Body of pancreas (tissue), 4 donors: ENCODE data around the gene SIM1. TPM values are rescaled to one million over a fixed set of nuclear protein-coding genes. Genes with fewer than 3 reads are reported as not detected.

Experiments used
- ATAC-seq: fragments of 150-250 bp; one replicate; pipeline ENCODE4 v1.9.1; 2016
- DNase-seq, 4 donors: peaks; one replicate each; pipeline ENCODE4 v3.0.0-alpha.2; 2019
- H3K27ac ChIP-seq, 4 donors: fragments of 200-600 bp; sonication (generic); 1 replicate in 3 of 4; 2 replicates in 1 of 4; pipeline versions ENCODE4 v1.5.1 to v1.6.1; 2016 to 2019; ENCODE audit warnings: mild to moderate bottlenecking in 1 of 4, mixed read lengths in 1 of 4, moderate library complexity in 1 of 4
- H3K27me3 ChIP-seq, 2 donors: fragments of 200-600 bp; sonication (generic); one replicate each; pipeline ENCODE4 v1.6.0; 2016; ENCODE audit warnings: mild to moderate bottlenecking in 1 of 2
- H3K36me3 ChIP-seq, 2 donors: fragments of 200-600 bp; sonication (generic); replicated peaks in 1 of 2; 2 replicates each; pipeline ENCODE4 v1.5.1; 2016; ENCODE audit warnings: low read depth in 2 of 2; ENCODE audit not compliant: insufficient read depth in 1 of 2
- H3K4me1 ChIP-seq: fragments of 200-600 bp; sonication (generic); one replicate; pipeline ENCODE4 v1.6.0; 2016
- H3K4me3 ChIP-seq, 2 donors: fragments of 200-600 bp; sonication (generic); 1 replicate in 1 of 2; 2 replicates in 1 of 2; pipeline ENCODE4 v1.5.1; 2016 to 2019
- H3K9me3 ChIP-seq, 3 donors: fragments of 200-600 bp; sonication (generic); 1 replicate in 2 of 3; 2 replicates in 1 of 3; pipeline ENCODE4 v1.5.1; 2016
- POLR2A ChIP-seq, 3 donors: fragments of 450-650 bp; IDR thresholded peaks; one replicate each; pipeline ENCODE4 v1.6.1; 2016; ENCODE audit warnings: antibody characterized with exemption in 3 of 3, mild to moderate bottlenecking in 2 of 3
- WGBS, 2 donors: methylation state at CpG; one replicate each; pipeline ENCODE4 v1.1.5; 2017; 5-methylcytosine and 5-hydroxymethylcytosine counted together
- intact Hi-C: fragments of 100-400 bp; cut with DNase I; formaldehyde crosslinking; loops from one replicate; pipeline ENCODE4 v1.15.1; 2023
- total RNA-seq, 2 donors: library from RNA; depleted of rRNA; stranded (reverse); fragments of >200 nt; gene quantifications; one replicate each; pipeline ENCODE4 v1.1.0, GENCODE V29; 2016
- TF ChIP-seq, protein P1 (sequence below), 7 experiments: fragments of 450-650 bp in 4 of 7; fragments of 200-600 bp in 3 of 7; sonication (generic) in 3 of 7; IDR thresholded peaks; one replicate each; pipeline ENCODE4 v1.5.1; 2016 to 2019; ENCODE audit warnings: antibody characterized with exemption in 7 of 7

Gene SIM1, protein sequence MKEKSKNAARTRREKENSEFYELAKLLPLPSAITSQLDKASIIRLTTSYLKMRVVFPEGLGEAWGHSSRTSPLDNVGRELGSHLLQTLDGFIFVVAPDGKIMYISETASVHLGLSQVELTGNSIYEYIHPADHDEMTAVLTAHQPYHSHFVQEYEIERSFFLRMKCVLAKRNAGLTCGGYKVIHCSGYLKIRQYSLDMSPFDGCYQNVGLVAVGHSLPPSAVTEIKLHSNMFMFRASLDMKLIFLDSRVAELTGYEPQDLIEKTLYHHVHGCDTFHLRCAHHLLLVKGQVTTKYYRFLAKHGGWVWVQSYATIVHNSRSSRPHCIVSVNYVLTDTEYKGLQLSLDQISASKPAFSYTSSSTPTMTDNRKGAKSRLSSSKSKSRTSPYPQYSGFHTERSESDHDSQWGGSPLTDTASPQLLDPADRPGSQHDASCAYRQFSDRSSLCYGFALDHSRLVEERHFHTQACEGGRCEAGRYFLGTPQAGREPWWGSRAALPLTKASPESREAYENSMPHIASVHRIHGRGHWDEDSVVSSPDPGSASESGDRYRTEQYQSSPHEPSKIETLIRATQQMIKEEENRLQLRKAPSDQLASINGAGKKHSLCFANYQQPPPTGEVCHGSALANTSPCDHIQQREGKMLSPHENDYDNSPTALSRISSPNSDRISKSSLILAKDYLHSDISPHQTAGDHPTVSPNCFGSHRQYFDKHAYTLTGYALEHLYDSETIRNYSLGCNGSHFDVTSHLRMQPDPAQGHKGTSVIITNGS
- 1 to 10 TPM; 3.6 to 6.9 TPM for total RNA-seq

DNA sequence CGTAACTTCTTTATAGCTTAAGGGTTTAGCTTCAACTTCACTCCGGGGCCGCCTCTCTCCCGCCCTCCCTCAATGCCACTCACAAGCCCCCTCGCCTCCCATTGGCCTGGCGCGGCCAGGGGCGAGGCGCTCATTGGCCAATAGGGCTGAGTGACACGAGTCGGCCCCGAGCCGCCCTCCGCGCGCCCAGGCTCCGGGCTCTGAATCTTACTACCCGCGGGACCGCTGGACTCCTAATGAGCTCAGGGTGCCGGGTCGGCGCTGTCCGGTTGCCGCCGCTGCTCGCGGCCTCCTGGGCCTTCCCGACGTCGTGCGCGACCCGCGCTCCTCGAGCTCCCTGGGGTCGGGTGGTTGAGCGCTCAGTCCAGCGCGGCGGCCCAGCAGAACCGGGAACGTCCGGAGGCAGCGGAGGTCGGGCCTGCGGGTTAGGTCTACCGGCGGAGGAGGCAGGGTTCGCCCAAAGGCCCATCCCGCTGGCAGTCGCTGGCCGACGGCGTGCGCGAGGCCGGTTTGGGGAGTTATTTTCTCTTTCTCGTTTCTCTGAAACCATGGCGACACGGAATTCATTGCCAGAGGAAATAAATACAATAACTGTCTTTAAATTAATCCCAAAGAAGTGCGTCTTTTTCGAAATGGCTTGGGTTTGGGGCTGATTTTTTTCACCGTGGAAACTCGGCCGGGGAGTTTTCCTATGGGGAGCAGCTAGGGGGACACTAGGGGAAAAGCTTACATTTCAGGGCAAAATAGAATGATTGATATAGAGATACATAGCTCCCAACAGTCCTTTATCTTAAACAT lies at the start of gene SIM1:
SIM1 (minus strand) TSS at position 19 of the 798 bp plus-strand sequence. CDS start 1,453 bp downstream, outside the sequence.
- WGBS, 2 donors, result 5 to 13% methylated on average over 38 to 53 of the region's 66 CpGs
- intact Hi-C loops, result no loop called here
- TF ChIP-seq, protein P1, sequence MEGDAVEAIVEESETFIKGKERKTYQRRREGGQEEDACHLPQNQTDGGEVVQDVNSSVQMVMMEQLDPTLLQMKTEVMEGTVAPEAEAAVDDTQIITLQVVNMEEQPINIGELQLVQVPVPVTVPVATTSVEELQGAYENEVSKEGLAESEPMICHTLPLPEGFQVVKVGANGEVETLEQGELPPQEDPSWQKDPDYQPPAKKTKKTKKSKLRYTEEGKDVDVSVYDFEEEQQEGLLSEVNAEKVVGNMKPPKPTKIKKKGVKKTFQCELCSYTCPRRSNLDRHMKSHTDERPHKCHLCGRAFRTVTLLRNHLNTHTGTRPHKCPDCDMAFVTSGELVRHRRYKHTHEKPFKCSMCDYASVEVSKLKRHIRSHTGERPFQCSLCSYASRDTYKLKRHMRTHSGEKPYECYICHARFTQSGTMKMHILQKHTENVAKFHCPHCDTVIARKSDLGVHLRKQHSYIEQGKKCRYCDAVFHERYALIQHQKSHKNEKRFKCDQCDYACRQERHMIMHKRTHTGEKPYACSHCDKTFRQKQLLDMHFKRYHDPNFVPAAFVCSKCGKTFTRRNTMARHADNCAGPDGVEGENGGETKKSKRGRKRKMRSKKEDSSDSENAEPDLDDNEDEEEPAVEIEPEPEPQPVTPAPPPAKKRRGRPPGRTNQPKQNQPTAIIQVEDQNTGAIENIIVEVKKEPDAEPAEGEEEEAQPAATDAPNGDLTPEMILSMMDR (IDR thresholded peaks at IDR 0.05), result peak in 2 of 7 experiments; percentile 7 to 8
- TF ChIP-seq POLR2A (IDR thresholded peaks at IDR 0.05), result peak; percentile 62 to 85 (median 82)
- peaks cover 16% of the 10 kb centered on the region for H3K4me1 ChIP-seq
- H3K36me3 ChIP-seq, result no peaks in the 10 kb centered on the region
- peak within 1 kb of the TSS in 1 of 2 donors; percentile 31 for H3K4me3 ChIP-seq
- DNase-seq (peak; percentile 82 to 92 (median 86)), ATAC-seq (peak; percentile 95)
- peak within 1 kb of the TSS; percentile 48 to 84 (median 78) for H3K27ac ChIP-seq
- H3K27me3 ChIP-seq, result peaks cover 0 to 31% of the 10 kb centered on the region in 2 donors
- H3K9me3 ChIP-seq, result no peaks in the 10 kb centered on the region

DNA sequence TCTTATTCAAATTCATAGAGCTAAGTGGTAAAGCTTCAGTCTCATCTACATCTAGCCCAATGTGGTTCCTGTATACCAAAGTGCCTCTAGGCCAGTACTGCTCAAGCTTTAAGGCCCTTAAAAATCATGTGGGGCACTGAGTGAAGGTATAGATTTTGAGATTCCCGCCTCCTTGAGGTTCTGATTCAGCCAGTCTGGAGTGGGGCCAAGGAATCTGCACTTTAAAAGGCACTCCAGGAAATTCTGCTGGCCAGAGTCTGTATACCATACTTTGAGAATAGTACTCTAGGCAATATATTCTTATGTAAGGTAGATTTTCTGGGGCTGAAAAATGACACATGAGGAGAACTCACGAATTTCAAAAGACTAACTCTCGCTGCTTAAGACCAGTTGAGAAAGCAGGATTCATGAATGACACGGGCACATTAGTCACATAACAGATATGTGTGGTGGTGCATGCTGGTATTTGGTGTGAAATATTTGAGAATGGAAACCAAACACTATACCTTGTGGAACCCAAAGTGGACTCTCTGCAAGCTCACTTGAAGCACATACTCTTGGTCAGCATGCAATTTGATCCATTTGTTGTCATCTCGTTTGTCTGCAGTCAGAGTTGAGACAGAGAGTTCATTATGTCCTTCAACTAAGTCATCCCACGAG lies 47.6 kb upstream of the SIM1 start:
- H3K36me3 ChIP-seq, result peaks cover 0 to 6% of the 10 kb centered on the region in 2 donors
- H3K4me3 ChIP-seq, result no peak overlapping the region
- no peaks in the 10 kb centered on the region for H3K4me1 ChIP-seq
- WGBS, 2 donors, result 74 to 77% methylated on average over 6 of the region's 6 CpGs
- intact Hi-C loops, result no loop called here
- no peak overlapping the region for H3K27ac ChIP-seq
- no peak for ATAC-seq
- no peak for DNase-seq
- TF ChIP-seq, protein P1 (IDR thresholded peaks at IDR 0.05), result no peak
- TF ChIP-seq POLR2A (IDR thresholded peaks at IDR 0.05), result no peak
- H3K27me3 ChIP-seq, result no peaks in the 10 kb centered on the region
- H3K9me3 ChIP-seq, result no peaks in the 10 kb centered on the region

DNA sequence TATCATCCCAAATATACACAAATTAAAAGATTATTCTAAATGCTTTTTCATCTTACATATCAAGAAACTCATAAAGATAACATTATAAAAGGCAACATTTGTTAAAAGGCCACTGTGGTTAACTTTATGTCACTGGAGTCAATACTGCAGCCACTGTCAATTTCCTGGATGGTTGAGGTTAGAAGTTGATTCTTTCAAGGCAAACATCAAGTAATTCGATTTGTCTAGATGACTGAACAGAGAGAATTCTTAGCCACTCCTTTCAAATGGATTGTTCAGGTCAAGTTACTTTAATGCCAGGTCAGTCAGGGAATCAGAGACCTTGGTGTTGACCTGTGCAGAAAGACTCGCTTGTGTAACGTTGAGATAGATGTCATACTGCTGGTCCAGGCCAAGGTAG lies 44.4 kb upstream of the SIM1 start:
- Histone ChIP-seq H3K4me1 (no peaks in the 10 kb centered on the region), H3K27ac (no peak overlapping the region), H3K27me3 (no peaks in the 10 kb centered on the region), H3K4me3 (no peak overlapping the region), H3K9me3 (no peaks in the 10 kb centered on the region), H3K36me3 (peaks cover 0 to 4% of the 10 kb centered on the region in 2 donors)
- intact Hi-C loops, result no loop called here
- no peak for ATAC-seq
- 91 to 95% methylated on average over 3 of the region's 3 CpGs for WGBS, 2 donors
- DNase-seq, result no peak
- no peak for TF ChIP-seq POLR2A (IDR thresholded peaks at IDR 0.05)
- TF ChIP-seq, protein P1 (IDR thresholded peaks at IDR 0.05), result no peak

DNA sequence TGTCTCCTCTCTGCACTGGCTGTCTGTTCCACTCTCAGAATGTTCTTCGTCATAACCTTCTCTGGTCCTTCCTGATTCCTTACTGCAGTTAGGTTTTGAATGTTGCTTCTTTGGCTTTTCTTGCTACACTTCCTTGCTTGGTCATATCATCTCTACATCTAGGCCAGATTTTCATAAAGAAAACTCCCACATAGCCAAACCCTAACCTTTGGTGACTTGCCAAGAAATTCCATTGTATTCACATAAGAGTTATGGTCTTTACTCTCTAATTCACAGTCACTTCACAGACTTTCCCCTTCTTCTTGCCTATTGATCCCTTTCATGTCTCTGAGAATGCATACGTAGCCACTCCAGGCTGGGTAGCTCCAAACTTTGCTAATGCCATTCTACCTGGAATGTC lies 41.9 kb upstream of the SIM1 start:
- DNase-seq, result no peak
- intact Hi-C loops, result no loop called here
- ATAC-seq, result no peak
- H3K27me3 ChIP-seq, result no peaks in the 10 kb centered on the region
- no peaks in the 10 kb centered on the region for H3K9me3 ChIP-seq
- no peak overlapping the region for H3K27ac ChIP-seq
- 97 to 99% methylated on average over 2 of the region's 2 CpGs for WGBS, 2 donors
- H3K36me3 ChIP-seq, result peaks cover 0 to 2% of the 10 kb centered on the region in 2 donors
- TF ChIP-seq POLR2A (IDR thresholded peaks at IDR 0.05), result no peak
- TF ChIP-seq, protein P1 (IDR thresholded peaks at IDR 0.05), result no peak
- H3K4me1 ChIP-seq, result no peaks in the 10 kb centered on the region
- H3K4me3 ChIP-seq, result no peak overlapping the region
